Bronchial epithelial cell (primary cell): Measurements from ENCODE around the gene LINS1. TPM values are rescaled to one million over a fixed set of nuclear protein-coding genes. Genes with fewer than 3 reads are reported as not detected.

Experiments used
- DNase-seq: peaks from one replicate; pipeline ENCODE4 v3.0.0-alpha.2; 2010; ENCODE audit warnings: low read depth
- FAIRE-seq: peaks from 2 replicates; lab custom pipeline; 2011; peaks lifted over from hg19 to GRCh38; lab: Jason Lieb, UNC
- H3K27me3 ChIP-seq: 2 replicates; pipeline ENCODE4 v1.5.1; 2011; ENCODE audit warnings: low read length; ENCODE audit not compliant: control insufficient read depth, insufficient read depth
- H3K36me3 ChIP-seq: 2 replicates; pipeline ENCODE4 v1.5.1; 2011; ENCODE audit warnings: low read length; ENCODE audit not compliant: control insufficient read depth, insufficient read depth
- H3K4me3 ChIP-seq: 2 replicates; pipeline ENCODE4 v1.5.1; 2011; ENCODE audit warnings: mild to moderate bottlenecking, low read depth, low read length, control low read depth
- CTCF ChIP-seq: IDR thresholded peaks from 2 replicates; pipeline ENCODE4 v1.5.1; 2011; ENCODE audit warnings: mild to moderate bottlenecking, moderate library complexity, low read length, control low read depth, inconsistent platforms; ENCODE audit not compliant: insufficient read depth, severe bottlenecking
- total RNA-seq: library from RNA; depleted of rRNA; stranded (reverse); fragments of >200 nt; gene quantifications from 2 replicates; pipeline ENCODE4 v1.2.1, GENCODE V29; 2014

Gene LINS1
- total RNA-seq, 1 donor from 2014 or later = 7.6 TPM

GRCh38 chr15:100517846-100518245, 84.1 kb downstream of the LINS1 start:
- no peak for TF ChIP-seq CTCF
- Histone ChIP-seq H3K27me3 (no peaks in the 10 kb centered on the region), H3K36me3 (no peaks in the 10 kb centered on the region), H3K4me3 (no peak overlapping the region)
- no peak for FAIRE-seq
- DNase-seq = no peak

Other genes with a start within 250 kb of the LINS1 start
- gene CERS3, start 73.2 kb downstream of the LINS1 start, total RNA-seq = 4.7 and 27.3 TPM in 2 replicates
- 12.6 and 13.6 TPM in 2 replicates for gene ASB7, start 405 bp upstream of the LINS1 start, total RNA-seq